Pancreas (tissue), 10 donors: ENCODE data around the gene FYN. TPM values are rescaled to one million over a fixed set of nuclear protein-coding genes. Genes with fewer than 3 reads are reported as not detected.

ENCODE experiments used
- ATAC-seq, 4 donors: fragments of 200-7000 bp; cut with Tn5 transposase; one replicate each; pipeline versions ENCODE4 v1.8.0 to v1.9.1; 2020; ENCODE audit warnings: mild to moderate bottlenecking in 4 of 4, moderate library complexity in 4 of 4
- DNase-seq, 6 donors: peaks; one replicate each; pipeline ENCODE4 v3.0.0-alpha.2; 2020
- FAIRE-seq: peaks from 2 replicates; lab custom pipeline; 2012; peaks lifted over from hg19 to GRCh38; lab: Jason Lieb, UNC
- H3K27ac ChIP-seq, 4 donors: fragments of 200-600 bp; sonication (generic); 1 replicate in 3 of 4; 2 replicates in 1 of 4; pipeline versions ENCODE4 v1.5.0 to v1.8.0; 2020
- H3K27me3 ChIP-seq, 4 donors: fragments of 200-600 bp; one replicate each; pipeline ENCODE4 v1.8.0; 2021
- H3K36me3 ChIP-seq, 3 donors: fragments of 200-600 bp; sonication (generic) in 1 of 3; one replicate each; pipeline versions ENCODE4 v1.5.0 to v1.8.0; 2020 to 2021
- H3K4me1 ChIP-seq, 3 donors: fragments of 200-600 bp; one replicate each; pipeline ENCODE4 v1.8.0; 2021
- H3K4me3 ChIP-seq, 4 donors: fragments of 200-600 bp; sonication (generic) in 2 of 4; one replicate each; pipeline versions ENCODE4 v1.5.0 to v1.8.0; 2020 to 2021
- H3K9me3 ChIP-seq, 4 donors: fragments of 200-600 bp; one replicate each; pipeline ENCODE4 v1.8.0; 2021
- WGBS, 2 donors: extraction: QIAGEN DNeasy Blood & Tissue Kit; methylation state at CpG; one replicate each; pipeline ENCODE4 v1.1.7; 2013; 5-methylcytosine and 5-hydroxymethylcytosine counted together
- intact Hi-C, 3 donors: fragments of 100-400 bp; cut with DNase I; formaldehyde crosslinking; loops; one replicate each; pipeline versions ENCODE4 v1.11.1 to v1.14.2; 2022
- polyA plus RNA-seq, 2 donors: library from polyadenylated mRNA; stranded (reverse); fragments of 200-250 nt; gene quantifications; one replicate each; pipeline ENCODE4 v1.2.3, GENCODE V29; 2013
- total RNA-seq, 6 donors: library from RNA; stranded (reverse); fragmentation: NEBNext Ultra II Directional in 4 of 6; extraction: Animal tissue kit (Norgen Biotek cat#: 25700) in 4 of 6; gene quantifications; one replicate each; pipeline versions ENCODE4 v1.2.1 to v1.2.4, GENCODE V29; 2021 to 2023
- TF ChIP-seq, protein P1 (sequence below), 4 donors: fragments of 200-600 bp; sonication (generic) in 3 of 4; IDR thresholded peaks; one replicate each; pipeline versions ENCODE4 v1.5.0 to v1.8.0; 2021; ENCODE audit warnings: antibody characterized with exemption in 4 of 4
- donor health status: healthy with polysubstance abuse.
- donor health status: DM: no; HTN: no; CAD: no; lungs with moderate emphysema.
- donor health status: DM: no; HTN: no; CAD: no.
- donor health status: control.
- donor health status: control.
- donor health status: Bipolar disorder and iron deficiency.
- donor health status: DM: yes; HTN: yes; CAD: no.
- donor health status: DM: no; HTN: no; CAD: no.
- donor health status: DM: no; HTN: no; CAD: no.
- donor health status: DM: yes; HTN: yes; CAD: no.

The FYN gene
- total and polyA plus RNA-seq, 8 donors = 6.4 to 21.7 (median 11.9) TPM

DNA sequence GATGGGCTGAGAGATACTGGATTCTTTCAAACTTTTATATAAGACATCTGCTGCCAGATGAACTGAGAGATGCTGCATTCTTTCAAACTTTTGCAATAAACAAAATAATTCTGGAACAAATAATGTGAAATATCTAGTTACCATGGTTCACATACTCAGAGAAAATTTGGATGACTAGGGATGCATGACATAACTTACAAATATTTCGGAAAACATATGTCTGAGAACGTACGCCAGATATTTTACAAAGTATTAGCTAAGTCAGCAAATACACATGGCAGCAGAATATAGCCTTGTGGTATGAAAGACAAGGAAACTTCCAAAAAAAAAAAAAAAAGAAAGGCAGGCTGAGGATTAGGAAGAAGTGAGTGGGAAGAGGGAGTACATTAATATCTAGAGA, 154.3 kb downstream of the FYN start:
- Histone ChIP-seq H3K4me3 (no peak overlapping the region), H3K27me3 (no peaks in the 10 kb centered on the region), H3K36me3 (no peaks in the 10 kb centered on the region), H3K9me3 (no peaks in the 10 kb centered on the region), H3K27ac (no peak overlapping the region), H3K4me1 (no peaks in the 10 kb centered on the region)
- FAIRE-seq = no peak
- TF ChIP-seq, protein P1, sequence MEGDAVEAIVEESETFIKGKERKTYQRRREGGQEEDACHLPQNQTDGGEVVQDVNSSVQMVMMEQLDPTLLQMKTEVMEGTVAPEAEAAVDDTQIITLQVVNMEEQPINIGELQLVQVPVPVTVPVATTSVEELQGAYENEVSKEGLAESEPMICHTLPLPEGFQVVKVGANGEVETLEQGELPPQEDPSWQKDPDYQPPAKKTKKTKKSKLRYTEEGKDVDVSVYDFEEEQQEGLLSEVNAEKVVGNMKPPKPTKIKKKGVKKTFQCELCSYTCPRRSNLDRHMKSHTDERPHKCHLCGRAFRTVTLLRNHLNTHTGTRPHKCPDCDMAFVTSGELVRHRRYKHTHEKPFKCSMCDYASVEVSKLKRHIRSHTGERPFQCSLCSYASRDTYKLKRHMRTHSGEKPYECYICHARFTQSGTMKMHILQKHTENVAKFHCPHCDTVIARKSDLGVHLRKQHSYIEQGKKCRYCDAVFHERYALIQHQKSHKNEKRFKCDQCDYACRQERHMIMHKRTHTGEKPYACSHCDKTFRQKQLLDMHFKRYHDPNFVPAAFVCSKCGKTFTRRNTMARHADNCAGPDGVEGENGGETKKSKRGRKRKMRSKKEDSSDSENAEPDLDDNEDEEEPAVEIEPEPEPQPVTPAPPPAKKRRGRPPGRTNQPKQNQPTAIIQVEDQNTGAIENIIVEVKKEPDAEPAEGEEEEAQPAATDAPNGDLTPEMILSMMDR (IDR thresholded peaks at IDR 0.05) = no peak
- ATAC-seq = no peak
- DNase-seq = no peak
- WGBS, 2 donors = 86 to 88% methylated on average over 3 of the region's 3 CpGs
- intact Hi-C loops = loop anchor here (10.0 kb wide), 3 partner anchors 276 to 446 kb away; no protein-coding TSS in a partner anchor

DNA sequence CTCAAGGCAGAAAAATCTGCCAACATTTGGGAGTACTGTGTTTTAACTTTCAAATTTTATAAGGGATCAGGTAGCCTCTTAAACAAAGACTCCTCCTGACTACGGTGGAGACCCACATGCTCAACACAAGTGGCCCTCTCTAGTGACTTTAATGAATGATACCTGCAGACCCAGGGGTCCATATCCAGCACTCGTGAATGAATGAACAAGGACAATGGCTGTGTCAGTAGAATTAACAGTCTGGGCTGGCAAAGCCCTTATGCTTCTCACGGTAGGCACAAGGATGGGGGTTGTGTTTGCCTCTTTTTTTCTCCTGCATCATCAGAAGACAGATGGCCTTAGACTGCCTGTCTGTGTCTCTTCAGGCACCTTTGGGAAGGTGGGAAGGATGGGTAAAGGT, 154.9 kb downstream of the FYN start:
- ATAC-seq = no peak
- FAIRE-seq = no peak
- H3K4me1 ChIP-seq = no peaks in the 10 kb centered on the region
- TF ChIP-seq, protein P1 (IDR thresholded peaks at IDR 0.05) = no peak
- no peaks in the 10 kb centered on the region for H3K36me3 ChIP-seq
- DNase-seq = no peak
- H3K27ac ChIP-seq = no peak overlapping the region
- WGBS, 2 donors = 82 to 91% methylated on average over 3 of the region's 3 CpGs
- H3K4me3 ChIP-seq = no peak overlapping the region
- intact Hi-C loops = loop anchor here (10.0 kb wide), 3 partner anchors 276 to 446 kb away; no protein-coding TSS in a partner anchor
- H3K27me3 ChIP-seq = no peaks in the 10 kb centered on the region
- no peaks in the 10 kb centered on the region for H3K9me3 ChIP-seq

DNA sequence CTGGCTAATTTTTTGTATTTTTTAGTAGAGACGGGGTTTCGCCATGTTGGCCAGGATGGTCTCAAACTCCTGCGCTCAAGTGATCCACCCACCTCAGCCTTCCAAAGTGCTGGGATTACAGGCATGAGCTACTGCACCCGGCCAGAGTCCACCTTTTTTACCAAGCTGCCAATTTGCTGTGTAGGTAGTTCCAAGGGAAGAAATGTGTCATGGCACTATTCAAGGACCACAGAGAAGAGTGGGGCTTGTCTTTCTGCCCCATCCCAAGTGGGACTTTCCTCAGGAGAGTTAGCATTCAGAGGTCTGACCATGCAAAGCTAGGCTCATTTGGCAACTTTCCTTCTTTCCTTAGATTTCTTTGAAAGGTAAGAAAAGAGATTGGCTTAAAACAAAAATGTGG, 155.6 kb downstream of the FYN start:
- Histone ChIP-seq H3K27ac (no peak overlapping the region), H3K36me3 (no peaks in the 10 kb centered on the region), H3K27me3 (no peaks in the 10 kb centered on the region), H3K9me3 (no peaks in the 10 kb centered on the region), H3K4me3 (no peak overlapping the region), H3K4me1 (no peaks in the 10 kb centered on the region)
- DNase-seq = no peak
- 87 to 95% methylated on average over 4 of the region's 4 CpGs for WGBS, 2 donors
- TF ChIP-seq, protein P1 (IDR thresholded peaks at IDR 0.05) = no peak
- no peak for ATAC-seq
- FAIRE-seq = no peak
- intact Hi-C loops = loop anchor here (10.0 kb wide), 3 partner anchors 277 to 447 kb away; no protein-coding TSS in a partner anchor

DNA sequence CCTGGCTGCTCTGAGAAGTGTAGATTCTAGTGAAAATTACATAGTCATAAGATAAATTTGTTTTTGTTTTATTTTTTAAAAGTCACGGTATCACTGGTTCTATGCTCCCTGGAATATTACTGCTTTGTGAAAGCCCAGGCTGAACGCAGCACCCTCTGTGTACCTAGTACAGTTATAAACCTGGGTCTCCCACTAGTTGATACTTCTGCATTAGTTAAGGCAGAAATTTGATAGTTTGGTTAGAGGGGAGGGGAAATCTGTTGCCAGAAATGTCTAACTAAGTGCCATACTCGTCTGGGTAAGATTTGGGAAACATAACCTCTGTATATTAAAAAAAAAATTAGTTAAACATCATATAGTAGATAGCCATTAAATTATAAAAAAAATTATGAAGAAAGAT, 156.9 kb downstream of the FYN start:
- H3K27ac ChIP-seq = no peak overlapping the region
- no peak overlapping the region for H3K4me3 ChIP-seq
- FAIRE-seq (no peak), ATAC-seq (no peak), DNase-seq (no peak)
- TF ChIP-seq, protein P1 (IDR thresholded peaks at IDR 0.05) = no peak
- H3K9me3 ChIP-seq = no peaks in the 10 kb centered on the region
- H3K27me3 ChIP-seq = no peaks in the 10 kb centered on the region
- intact Hi-C loops = loop anchor here (10.0 kb wide), 3 partner anchors 278 to 448 kb away; no protein-coding TSS in a partner anchor
- H3K4me1 ChIP-seq = peaks cover 0 to 3% (median 0%) of the 10 kb centered on the region in 3 donors
- WGBS, 2 donors = 74% methylated on average over 3 of the region's 3 CpGs
- no peaks in the 10 kb centered on the region for H3K36me3 ChIP-seq

DNA sequence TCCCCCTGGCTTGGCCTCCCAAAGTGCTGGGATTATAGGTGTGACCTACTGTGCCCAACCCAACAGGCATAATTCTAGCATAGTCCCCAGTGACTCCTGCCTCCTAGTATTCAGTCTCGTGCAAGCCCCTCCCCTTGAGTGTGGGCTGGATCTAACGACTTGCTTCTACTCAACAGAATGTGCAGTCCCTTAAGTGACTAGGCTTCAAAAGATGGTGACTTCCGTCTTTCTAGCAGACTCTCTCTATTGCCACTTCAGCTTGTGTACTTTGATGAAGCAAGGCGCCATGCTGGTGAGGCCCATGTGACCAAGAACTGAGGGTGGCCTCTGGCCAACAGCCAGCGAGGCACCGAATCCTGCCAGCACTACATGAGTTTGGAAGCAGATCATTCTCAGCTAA, 157.9 kb downstream of the FYN start:
- ATAC-seq = no peak
- WGBS, 2 donors = 69 to 88% methylated on average over 6 of the region's 6 CpGs
- intact Hi-C loops = loop anchor here (10.0 kb wide), 3 partner anchors 279 to 449 kb away; no protein-coding TSS in a partner anchor
- no peaks in the 10 kb centered on the region for H3K9me3 ChIP-seq
- FAIRE-seq = no peak
- peaks cover 0 to 6% (median under 1%) of the 10 kb centered on the region in 3 donors for H3K4me1 ChIP-seq
- no peaks in the 10 kb centered on the region for H3K27me3 ChIP-seq
- DNase-seq = no peak
- no peak overlapping the region for H3K27ac ChIP-seq
- TF ChIP-seq, protein P1 (IDR thresholded peaks at IDR 0.05) = no peak
- H3K4me3 ChIP-seq = no peak overlapping the region
- H3K36me3 ChIP-seq = no peaks in the 10 kb centered on the region
